ENCODE data around the gene ERMAP.

Gene ERMAP

GRCh38 chr1:42837709-42838108 lies 20.8 kb downstream of the ERMAP start:
- FAIRE-seq (peak; percentile 26), DNase-seq (ENCODE audit: insufficient read length, low spot score) (no peak)
- TF ChIP-seq SPI1 (IDR thresholded peaks at IDR 0.05; ENCODE audit: low read depth, low read length) (no peak), POU2F2 (IDR thresholded peaks at IDR 0.05; ENCODE audit: low read depth, low read length) (no peak)

GRCh38 chr1:42838482-42839190 lies 21.7 kb downstream of the ERMAP start:
- DNase-seq (ENCODE audit: insufficient read length, low spot score) (no peak), FAIRE-seq (peak; percentile 47)

GRCh38 chr1:42841010-42841409 lies 24.1 kb downstream of the ERMAP start:
- FAIRE-seq, result no peak
- TF ChIP-seq PAX5 (IDR thresholded peaks at IDR 0.05; ENCODE audit: insufficient read depth, low read length, severe bottlenecking) (no peak), POLR2AphosphoS5 (IDR thresholded peaks at IDR 0.05; ENCODE audit: low read depth, low read length) (no peak), SPI1 (IDR thresholded peaks at IDR 0.05; ENCODE audit: low read depth, low read length) (no peak), POU2F2 (IDR thresholded peaks at IDR 0.05; ENCODE audit: low read depth, low read length) (no peak), TAF1 (IDR thresholded peaks at IDR 0.05; ENCODE audit: low read depth, low read length) (no peak)
- DNase-seq (ENCODE audit: insufficient read length, low spot score), result no peak

More at GRCh38 chr1:42838482-42839190, 21.7 kb downstream of the ERMAP start:
- TF ChIP-seq PAX5 (IDR thresholded peaks at IDR 0.05; ENCODE audit: insufficient read depth, low read length, severe bottlenecking) (no peak), SPI1 (IDR thresholded peaks at IDR 0.05; ENCODE audit: low read depth, low read length) (peak; percentile 59), POLR2A (IDR thresholded peaks at IDR 0.05; ENCODE audit: low read depth, low read length) (no peak), TAF1 (IDR thresholded peaks at IDR 0.05; ENCODE audit: low read depth, low read length) (no peak)

GRCh38 chr1:42841440-42842147 lies 24.7 kb downstream of the ERMAP start:
- DNase-seq (ENCODE audit: insufficient read length, low spot score) (no peak), FAIRE-seq (no peak)
- TF ChIP-seq POU2F2 (IDR thresholded peaks at IDR 0.05; ENCODE audit: low read depth, low read length), result no peak
- TF ChIP-seq SPI1 (IDR thresholded peaks at IDR 0.05; ENCODE audit: low read depth, low read length), result no peak
- TF ChIP-seq PAX5 (IDR thresholded peaks at IDR 0.05; ENCODE audit: insufficient read depth, low read length, severe bottlenecking), result no peak
- TF ChIP-seq TAF1 (IDR thresholded peaks at IDR 0.05; ENCODE audit: low read depth, low read length), result no peak
- TF ChIP-seq POLR2AphosphoS5 (IDR thresholded peaks at IDR 0.05; ENCODE audit: low read depth, low read length), result no peak
- no peak for TF ChIP-seq POLR2A (IDR thresholded peaks at IDR 0.05; ENCODE audit: low read depth, low read length)

GRCh38 chr1:42844592-42845140 lies 27.7 kb downstream of the ERMAP start:
- no peak for FAIRE-seq
- DNase-seq (ENCODE audit: insufficient read length, low spot score), result no peak
- TF ChIP-seq POLR2A (IDR thresholded peaks at IDR 0.05; ENCODE audit: low read depth, low read length) (no peak), SPI1 (IDR thresholded peaks at IDR 0.05; ENCODE audit: low read depth, low read length) (no peak), PAX5 (IDR thresholded peaks at IDR 0.05; ENCODE audit: insufficient read depth, low read length, severe bottlenecking) (no peak)

GRCh38 chr1:42845193-42845592 lies 28.3 kb downstream of the ERMAP start:
- TF ChIP-seq POLR2A (IDR thresholded peaks at IDR 0.05; ENCODE audit: low read depth, low read length) (no peak), TAF1 (IDR thresholded peaks at IDR 0.05; ENCODE audit: low read depth, low read length) (no peak), POLR2AphosphoS5 (IDR thresholded peaks at IDR 0.05; ENCODE audit: low read depth, low read length) (no peak), POU2F2 (IDR thresholded peaks at IDR 0.05; ENCODE audit: low read depth, low read length) (no peak), PAX5 (IDR thresholded peaks at IDR 0.05; ENCODE audit: insufficient read depth, low read length, severe bottlenecking) (no peak), SPI1 (IDR thresholded peaks at IDR 0.05; ENCODE audit: low read depth, low read length) (no peak)
- no peak for DNase-seq (ENCODE audit: insufficient read length, low spot score)
- no peak for FAIRE-seq

- FAIRE-seq (no peak), DNase-seq (ENCODE audit: insufficient read length, low spot score) (no peak)
- TF ChIP-seq TAF1 (IDR thresholded peaks at IDR 0.05; ENCODE audit: low read depth, low read length) (no peak), POLR2A (IDR thresholded peaks at IDR 0.05; ENCODE audit: low read depth, low read length) (no peak), POU2F2 (IDR thresholded peaks at IDR 0.05; ENCODE audit: low read depth, low read length) (no peak), PAX5 (IDR thresholded peaks at IDR 0.05; ENCODE audit: insufficient read depth, low read length, severe bottlenecking) (no peak), SPI1 (IDR thresholded peaks at IDR 0.05; ENCODE audit: low read depth, low read length) (no peak)
Observed at GRCh38 chr1:42845866-42846256, 28.9 kb downstream of the ERMAP start.

GRCh38 chr1:42846257-42847110 lies 29.6 kb downstream of the ERMAP start, which contains the start of gene ZNF691:
Gene ZNF691 (plus strand): TSS chr1:42846613. CDS start chr1:42849659, 3,046 bp downstream.
- DNase-seq (ENCODE audit: insufficient read length, low spot score) (peak; percentile 86), FAIRE-seq (peak; percentile 95)
- TF ChIP-seq SPI1 (IDR thresholded peaks at IDR 0.05; ENCODE audit: low read depth, low read length), result peak; percentile 26; the same call in 1 of the 2 replicates
- TF ChIP-seq POLR2A (IDR thresholded peaks at IDR 0.05; ENCODE audit: low read depth, low read length), result peak; percentile 65
- TF ChIP-seq POU2F2 (IDR thresholded peaks at IDR 0.05; ENCODE audit: low read depth, low read length), result no peak
- TF ChIP-seq POLR2AphosphoS5 (IDR thresholded peaks at IDR 0.05; ENCODE audit: low read depth, low read length), result peak; percentile 75

GRCh38 chr1:42847111-42847595 lies 30.2 kb downstream of the ERMAP start:
- DNase-seq (ENCODE audit: insufficient read length, low spot score), result no peak
- no peak for TF ChIP-seq TAF1 (IDR thresholded peaks at IDR 0.05; ENCODE audit: low read depth, low read length)
- no peak for TF ChIP-seq POLR2A (IDR thresholded peaks at IDR 0.05; ENCODE audit: low read depth, low read length)
- TF ChIP-seq PAX5 (IDR thresholded peaks at IDR 0.05; ENCODE audit: insufficient read depth, low read length, severe bottlenecking), result no peak
- no peak for TF ChIP-seq POU2F2 (IDR thresholded peaks at IDR 0.05; ENCODE audit: low read depth, low read length)
- TF ChIP-seq POLR2AphosphoS5 (IDR thresholded peaks at IDR 0.05; ENCODE audit: low read depth, low read length), result no peak
- no peak for TF ChIP-seq SPI1 (IDR thresholded peaks at IDR 0.05; ENCODE audit: low read depth, low read length)
- FAIRE-seq, result peak; percentile 50
